Ascending aorta (tissue), 2 donors: ENCODE measurements around the gene IGFBP6. TPM values are rescaled to one million over a fixed set of nuclear protein-coding genes. Genes with fewer than 3 reads are reported as not detected.

Experiments used
- DNase-seq, 2 donors: peaks; one replicate each; pipeline ENCODE4 v3.0.0-alpha.2; 2019; ENCODE audit warnings: low spot score in 2 of 2
- H3K27ac ChIP-seq, 2 donors: fragments of 200-600 bp; sonication (generic); one replicate each; pipeline ENCODE4 v1.5.1; 2016 to 2017; ENCODE audit warnings: mild to moderate bottlenecking in 1 of 2
- H3K27me3 ChIP-seq: fragments of 200-600 bp; sonication (generic); one replicate; pipeline ENCODE4 v1.5.1; 2017
- H3K36me3 ChIP-seq, 2 donors: fragments of 200-600 bp; sonication (generic); one replicate each; pipeline ENCODE4 v1.5.1; 2016
- H3K4me1 ChIP-seq, 2 donors: fragments of 200-600 bp; sonication (generic); one replicate each; pipeline ENCODE4 v1.5.1; 2016 to 2017; ENCODE audit warnings: mild to moderate bottlenecking in 1 of 2
- H3K4me3 ChIP-seq, 2 donors: fragments of 200-600 bp; sonication (generic); one replicate each; pipeline ENCODE4 v1.5.1; 2016 to 2017; ENCODE audit warnings: mild to moderate bottlenecking in 1 of 2
- H3K9me3 ChIP-seq, 2 donors: fragments of 200-600 bp; sonication (generic); one replicate each; pipeline ENCODE4 v1.5.1; 2016
- intact Hi-C: fragments of 100-400 bp; cut with DNase I; formaldehyde crosslinking; loops from one replicate; pipeline ENCODE4 v1.15.1; 2023
- total RNA-seq: library from RNA; depleted of rRNA; stranded (reverse); fragments of >200 nt; gene quantifications from one replicate; pipeline ENCODE4 v1.1.0, GENCODE V29; 2016
- TF ChIP-seq, protein P1 (sequence below), 3 experiments: fragments of 200-600 bp in 2 of 3; fragments of 450-650 bp in 1 of 3; sonication (generic) in 2 of 3; IDR thresholded peaks; one replicate each; pipeline ENCODE4 v1.5.1; 2016 to 2019; ENCODE audit warnings: antibody characterized with exemption in 3 of 3, mild to moderate bottlenecking in 1 of 3, moderate library complexity in 1 of 3

IGFBP6 gene
- total RNA-seq, 1 donor from 2014 or later, result 1,664 TPM

DNA sequence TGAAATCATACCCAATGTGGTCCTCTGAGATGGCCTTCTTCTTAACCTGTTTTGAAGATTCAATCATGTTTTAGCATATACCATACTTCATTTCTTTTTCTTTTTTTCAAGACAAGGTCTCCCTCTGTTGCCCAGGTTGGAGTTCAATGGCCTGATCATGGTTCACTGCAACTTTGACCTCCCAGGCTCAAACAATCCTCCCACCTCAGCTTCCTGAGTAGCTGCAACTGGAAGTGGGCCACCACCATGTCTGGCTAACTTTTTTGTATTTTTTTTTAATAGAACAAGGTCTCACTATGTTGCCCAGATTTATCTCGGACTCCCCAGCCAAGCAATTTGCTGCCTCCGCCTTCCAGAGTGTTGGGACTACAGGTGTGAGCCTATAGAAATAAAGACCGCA lies 36.3 kb downstream of the IGFBP6 start:
- intact Hi-C loops, result no loop called here
- no peak for DNase-seq
- H3K9me3 ChIP-seq, result peaks cover 0 to 4% of the 10 kb centered on the region in 2 donors
- no peaks in the 10 kb centered on the region for H3K4me1 ChIP-seq
- TF ChIP-seq, protein P1, sequence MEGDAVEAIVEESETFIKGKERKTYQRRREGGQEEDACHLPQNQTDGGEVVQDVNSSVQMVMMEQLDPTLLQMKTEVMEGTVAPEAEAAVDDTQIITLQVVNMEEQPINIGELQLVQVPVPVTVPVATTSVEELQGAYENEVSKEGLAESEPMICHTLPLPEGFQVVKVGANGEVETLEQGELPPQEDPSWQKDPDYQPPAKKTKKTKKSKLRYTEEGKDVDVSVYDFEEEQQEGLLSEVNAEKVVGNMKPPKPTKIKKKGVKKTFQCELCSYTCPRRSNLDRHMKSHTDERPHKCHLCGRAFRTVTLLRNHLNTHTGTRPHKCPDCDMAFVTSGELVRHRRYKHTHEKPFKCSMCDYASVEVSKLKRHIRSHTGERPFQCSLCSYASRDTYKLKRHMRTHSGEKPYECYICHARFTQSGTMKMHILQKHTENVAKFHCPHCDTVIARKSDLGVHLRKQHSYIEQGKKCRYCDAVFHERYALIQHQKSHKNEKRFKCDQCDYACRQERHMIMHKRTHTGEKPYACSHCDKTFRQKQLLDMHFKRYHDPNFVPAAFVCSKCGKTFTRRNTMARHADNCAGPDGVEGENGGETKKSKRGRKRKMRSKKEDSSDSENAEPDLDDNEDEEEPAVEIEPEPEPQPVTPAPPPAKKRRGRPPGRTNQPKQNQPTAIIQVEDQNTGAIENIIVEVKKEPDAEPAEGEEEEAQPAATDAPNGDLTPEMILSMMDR (IDR thresholded peaks at IDR 0.05), result no peak
- no peak overlapping the region for H3K4me3 ChIP-seq
- H3K27me3 ChIP-seq, result no peaks in the 10 kb centered on the region
- H3K36me3 ChIP-seq, result no peaks in the 10 kb centered on the region
- H3K27ac ChIP-seq, result no peak overlapping the region

DNA sequence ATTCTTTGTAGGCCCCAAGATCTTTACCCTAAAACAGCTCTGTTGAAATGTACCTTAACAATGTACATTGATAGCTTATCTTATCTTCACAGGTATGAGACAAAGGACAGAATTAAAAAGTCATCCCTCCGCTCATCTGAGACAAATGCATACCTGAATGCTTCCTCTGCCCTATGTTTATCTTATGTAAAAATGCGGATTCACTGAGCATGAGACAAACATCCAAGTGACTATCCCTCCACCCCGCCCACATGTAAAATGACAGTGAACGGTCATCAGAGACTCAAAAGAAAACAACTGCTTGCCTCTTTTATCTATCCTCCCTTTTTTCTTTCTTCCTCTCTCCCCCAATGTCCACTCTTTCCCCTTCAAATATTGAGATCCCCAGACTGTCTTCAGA lies 45.9 kb downstream of the IGFBP6 start:
- Histone ChIP-seq H3K36me3 (no peaks in the 10 kb centered on the region), H3K4me3 (no peak overlapping the region), H3K27ac (no peak overlapping the region), H3K4me1 (no peaks in the 10 kb centered on the region), H3K27me3 (no peaks in the 10 kb centered on the region), H3K9me3 (no peaks in the 10 kb centered on the region)
- no peak for DNase-seq
- intact Hi-C loops, result no loop called here
- TF ChIP-seq, protein P1 (IDR thresholded peaks at IDR 0.05), result no peak

DNA sequence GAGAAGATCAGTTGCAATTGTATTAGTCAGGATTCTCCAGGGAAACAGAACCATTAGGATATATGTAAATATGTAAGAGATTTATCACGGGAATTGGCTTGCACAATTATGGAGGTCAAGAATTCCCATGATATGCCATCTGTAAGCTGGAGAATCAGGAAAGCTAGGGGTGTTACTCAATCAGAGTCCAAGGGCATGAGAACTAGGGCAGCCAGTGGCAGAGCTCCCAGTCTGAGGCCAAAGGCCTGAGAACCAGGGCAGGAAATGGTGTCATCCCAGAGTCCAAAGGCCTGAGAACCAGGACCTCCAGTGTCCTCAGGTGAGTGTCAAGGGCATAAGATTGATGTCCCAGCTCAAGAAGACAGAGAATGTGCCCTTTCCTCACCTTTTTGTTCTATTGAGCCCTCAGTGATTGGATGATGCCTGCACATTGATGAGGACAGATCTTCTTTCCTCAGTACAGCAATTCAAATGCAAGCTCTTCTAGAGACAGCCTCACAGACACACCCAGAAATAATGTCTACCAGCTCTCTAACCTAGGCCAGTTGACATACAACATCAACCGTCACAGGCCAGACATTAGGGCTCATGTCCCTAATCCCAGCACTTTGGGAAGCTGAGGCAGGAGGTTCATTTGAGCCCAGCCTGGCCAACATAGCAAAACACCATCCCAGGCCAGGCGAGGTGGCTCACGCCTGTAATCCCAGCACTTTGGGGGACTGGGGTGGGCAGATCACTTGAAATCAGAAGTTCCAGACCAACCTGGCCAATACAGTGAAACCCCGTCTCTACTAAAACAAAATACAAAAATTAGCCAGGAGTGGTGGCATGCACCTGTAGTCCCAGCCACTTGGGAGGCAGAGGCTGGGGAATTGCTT lies 48.2 kb downstream of the IGFBP6 start:
- Histone ChIP-seq H3K9me3 (no peaks in the 10 kb centered on the region), H3K27me3 (no peaks in the 10 kb centered on the region), H3K4me3 (no peak overlapping the region), H3K4me1 (peaks cover 0 to 5% of the 10 kb centered on the region in 2 donors), H3K36me3 (no peaks in the 10 kb centered on the region), H3K27ac (peak overlapping the region; percentile 12 to 18)
- no peak for DNase-seq
- TF ChIP-seq, protein P1 (IDR thresholded peaks at IDR 0.05), result no peak
- intact Hi-C loops, result no loop called here

DNA sequence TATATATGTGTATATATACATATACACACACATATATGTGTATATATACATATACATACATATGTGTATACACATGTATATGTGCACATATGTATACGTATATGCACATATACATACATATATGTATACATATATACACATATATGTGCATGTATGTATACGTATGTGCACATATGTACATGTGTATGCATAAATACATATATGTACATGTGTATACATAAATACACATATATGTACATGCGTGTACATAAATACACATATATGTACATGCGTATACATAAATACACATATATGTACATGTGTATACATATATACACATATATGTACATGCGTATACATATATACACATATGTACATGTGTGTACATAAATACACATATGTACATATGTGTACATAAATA lies 49.7 kb downstream of the IGFBP6 start:
- Histone ChIP-seq H3K9me3 (no peaks in the 10 kb centered on the region), H3K4me3 (no peak overlapping the region), H3K27ac (no peak overlapping the region), H3K4me1 (peaks cover 0 to 5% of the 10 kb centered on the region in 2 donors), H3K27me3 (no peaks in the 10 kb centered on the region), H3K36me3 (no peaks in the 10 kb centered on the region)
- intact Hi-C loops, result no loop called here
- TF ChIP-seq, protein P1 (IDR thresholded peaks at IDR 0.05), result no peak
- DNase-seq, result no peak

DNA sequence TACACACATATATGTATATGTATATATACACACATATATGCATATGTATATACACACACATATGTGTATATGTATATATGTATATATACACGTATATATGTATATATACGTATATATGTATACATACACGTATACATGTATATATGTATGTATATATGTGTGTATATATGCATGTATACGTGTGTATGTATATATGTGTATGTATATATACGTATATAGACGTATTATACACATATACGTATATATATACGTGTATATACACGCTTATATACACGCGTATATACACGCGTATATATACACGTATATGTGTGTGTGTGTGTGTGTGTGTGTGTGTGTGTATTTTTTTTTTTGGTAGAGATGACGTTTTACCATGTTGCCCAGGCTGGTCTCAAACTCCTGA lies 50.2 kb downstream of the IGFBP6 start:
- TF ChIP-seq, protein P1 (IDR thresholded peaks at IDR 0.05), result no peak
- intact Hi-C loops, result no loop called here

More for the DNA sequence above, 50.2 kb downstream of the IGFBP6 start:
- Histone ChIP-seq H3K4me1 (peaks cover 0 to 5% of the 10 kb centered on the region in 2 donors), H3K27ac (no peak overlapping the region), H3K36me3 (no peaks in the 10 kb centered on the region), H3K9me3 (no peaks in the 10 kb centered on the region), H3K27me3 (no peaks in the 10 kb centered on the region), H3K4me3 (no peak overlapping the region)
- no peak for DNase-seq
